Measurements from ENCODE around the gene ROCK2. TPM values are rescaled to one million over a fixed set of nuclear protein-coding genes. Genes with fewer than 3 reads are reported as not detected.

The ROCK2 gene
- total and polyA plus RNA-seq, 2 of the 13 experiments (the other 11 are each of a cell fraction or from before 2014, with no cell fraction given) = 38.1 to 119 TPM

- TF ChIP-seq PHB2 (IDR thresholded peaks at IDR 0.05; ENCODE audit: partially characterized antibody) (no peak), NR1H2 (CRISPR knock-in tag; IDR thresholded peaks at IDR 0.05; ENCODE audit: borderline replicate concordance, low read depth) (no peak), HOXA7 (CRISPR knock-in tag; IDR thresholded peaks at IDR 0.05) (no peak), POGZ (CRISPR knock-in tag; IDR thresholded peaks at IDR 0.05) (0 out of 2 replicates have a peak, but pooled peaks have one; percentile 15), ZNF180 (CRISPR knock-in tag; IDR thresholded peaks at IDR 0.05; ENCODE audit: borderline replicate concordance, low read depth) (no peak), ZBTB1 (CRISPR knock-in tag; IDR thresholded peaks at IDR 0.05; ENCODE audit: borderline replicate concordance) (no peak), MLLT10 (CRISPR knock-in tag; IDR thresholded peaks at IDR 0.05) (no peak), ZNF879 (CRISPR knock-in tag; IDR thresholded peaks at IDR 0.05) (no peak), KDM2A (CRISPR knock-in tag; IDR thresholded peaks at IDR 0.05; ENCODE audit: borderline replicate concordance, low read depth) (no peak), ZNF614 (CRISPR knock-in tag; IDR thresholded peaks at IDR 0.05; ENCODE audit: borderline replicate concordance) (no peak), RFXANK (CRISPR knock-in tag; IDR thresholded peaks at IDR 0.05) (no peak), ZNF451 (CRISPR knock-in tag; IDR thresholded peaks at IDR 0.05) (no peak), ZNF713 (CRISPR knock-in tag; IDR thresholded peaks at IDR 0.05) (no peak), ZNF674 (CRISPR knock-in tag; IDR thresholded peaks at IDR 0.05; ENCODE audit: low read depth) (no peak), NONO (IDR thresholded peaks at IDR 0.05) (no peak), NONO (CRISPR knock-in tag; conservative IDR thresholded peaks at IDR 0.05) (0 out of 2 replicates have a peak, but pooled peaks have one; percentile 18), MAF1 (CRISPR knock-in tag; IDR thresholded peaks at IDR 0.05; ENCODE audit: borderline replicate concordance) (no peak), GRHL1 (CRISPR knock-in tag; conservative IDR thresholded peaks at IDR 0.05) (no peak), HINFP (CRISPR knock-in tag; IDR thresholded peaks at IDR 0.05; ENCODE audit: low read depth) (no peak), MED1 (CRISPR knock-in tag; IDR thresholded peaks at IDR 0.05) (peak; percentile 21), ZNF570 (CRISPR knock-in tag; IDR thresholded peaks at IDR 0.05; ENCODE audit: borderline replicate concordance) (no peak), KLF9 (CRISPR knock-in tag; IDR thresholded peaks at IDR 0.05; ENCODE audit: low read depth) (no peak), HDAC1 (CRISPR knock-in tag; IDR thresholded peaks at IDR 0.05) (no peak), CBX5 (CRISPR knock-in tag; IDR thresholded peaks at IDR 0.05; ENCODE audit: borderline replicate concordance) (no peak), SKI (IDR thresholded peaks at IDR 0.05; ENCODE audit: partially characterized antibody) (no peak), ZNF253 (CRISPR knock-in tag; IDR thresholded peaks at IDR 0.05; ENCODE audit: borderline replicate concordance) (no peak), ZNF660 (CRISPR knock-in tag; IDR thresholded peaks at IDR 0.05; ENCODE audit: borderline replicate concordance, low read depth) (no peak), BHLHE40 (IDR thresholded peaks at IDR 0.05; ENCODE audit: low read length) (no peak), ZNF652 (CRISPR knock-in tag; IDR thresholded peaks at IDR 0.05; ENCODE audit: borderline replicate concordance, low read depth) (0 out of 2 replicates have a peak, but pooled peaks have one; percentile 10), FOXJ3 (CRISPR knock-in tag; IDR thresholded peaks at IDR 0.05; ENCODE audit: borderline replicate concordance) (no peak), ZNF562 (CRISPR knock-in tag; IDR thresholded peaks at IDR 0.05; ENCODE audit: borderline replicate concordance) (no peak), MTF1 (CRISPR knock-in tag; IDR thresholded peaks at IDR 0.05) (no peak)
Measured at GRCh38 chr2:11363868-11364564, 19.6 kb upstream of the ROCK2 start (continued).

Data from HepG2 (cell line).